Ascending aorta (tissue), 2 donors: ENCODE data around the gene TMOD4. TPM values are rescaled to one million over a fixed set of nuclear protein-coding genes. Genes with fewer than 3 reads are reported as not detected.

Experiments used
- DNase-seq, 2 donors: peaks; one replicate each; pipeline ENCODE4 v3.0.0-alpha.2; 2019; ENCODE audit warnings: low spot score in 2 of 2
- H3K27ac ChIP-seq, 2 donors: fragments of 200-600 bp; sonication (generic); one replicate each; pipeline ENCODE4 v1.5.1; 2016 to 2017; ENCODE audit warnings: mild to moderate bottlenecking in 1 of 2
- H3K27me3 ChIP-seq: fragments of 200-600 bp; sonication (generic); one replicate; pipeline ENCODE4 v1.5.1; 2017
- H3K36me3 ChIP-seq, 2 donors: fragments of 200-600 bp; sonication (generic); one replicate each; pipeline ENCODE4 v1.5.1; 2016
- H3K4me1 ChIP-seq, 2 donors: fragments of 200-600 bp; sonication (generic); one replicate each; pipeline ENCODE4 v1.5.1; 2016 to 2017; ENCODE audit warnings: mild to moderate bottlenecking in 1 of 2
- H3K4me3 ChIP-seq, 2 donors: fragments of 200-600 bp; sonication (generic); one replicate each; pipeline ENCODE4 v1.5.1; 2016 to 2017; ENCODE audit warnings: mild to moderate bottlenecking in 1 of 2
- H3K9me3 ChIP-seq, 2 donors: fragments of 200-600 bp; sonication (generic); one replicate each; pipeline ENCODE4 v1.5.1; 2016
- intact Hi-C: fragments of 100-400 bp; cut with DNase I; formaldehyde crosslinking; loops from one replicate; pipeline ENCODE4 v1.15.1; 2023
- total RNA-seq: library from RNA; depleted of rRNA; stranded (reverse); fragments of >200 nt; gene quantifications from one replicate; pipeline ENCODE4 v1.1.0, GENCODE V29; 2016
- TF ChIP-seq, protein P1 (sequence below), 3 experiments: fragments of 200-600 bp in 2 of 3; fragments of 450-650 bp in 1 of 3; sonication (generic) in 2 of 3; IDR thresholded peaks; one replicate each; pipeline ENCODE4 v1.5.1; 2016 to 2019; ENCODE audit warnings: antibody characterized with exemption in 3 of 3, mild to moderate bottlenecking in 1 of 3, moderate library complexity in 1 of 3

Gene TMOD4
- total RNA-seq, 1 donor from 2014 or later = not detected

DNA sequence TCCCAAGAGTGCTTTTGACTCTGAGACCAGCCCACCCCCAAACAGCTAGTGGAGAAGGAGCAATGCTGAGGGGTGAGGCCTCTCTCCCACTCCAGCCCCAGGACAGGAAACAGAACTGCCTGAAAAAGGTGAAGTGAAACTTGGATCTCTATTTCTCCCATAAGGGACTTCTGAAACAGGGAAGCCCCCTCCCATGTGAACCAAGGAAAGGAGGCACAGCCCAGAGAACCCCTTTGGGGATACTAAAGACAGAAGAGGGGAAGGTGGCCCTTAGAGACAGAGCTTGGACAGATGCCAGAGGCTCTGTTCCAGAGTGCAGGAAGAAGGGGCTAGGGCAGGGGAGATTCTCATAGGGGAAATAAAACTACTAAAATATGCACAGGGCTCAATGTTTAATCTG is 16.4 kb downstream of the TMOD4 start:
- peaks cover 32 to 44% of the 10 kb centered on the region in 2 donors for H3K36me3 ChIP-seq
- intact Hi-C loops = no loop called here
- no peak for DNase-seq
- H3K27me3 ChIP-seq = no peaks in the 10 kb centered on the region
- peaks cover 0 to 19% of the 10 kb centered on the region in 2 donors for H3K4me1 ChIP-seq
- TF ChIP-seq, protein P1, sequence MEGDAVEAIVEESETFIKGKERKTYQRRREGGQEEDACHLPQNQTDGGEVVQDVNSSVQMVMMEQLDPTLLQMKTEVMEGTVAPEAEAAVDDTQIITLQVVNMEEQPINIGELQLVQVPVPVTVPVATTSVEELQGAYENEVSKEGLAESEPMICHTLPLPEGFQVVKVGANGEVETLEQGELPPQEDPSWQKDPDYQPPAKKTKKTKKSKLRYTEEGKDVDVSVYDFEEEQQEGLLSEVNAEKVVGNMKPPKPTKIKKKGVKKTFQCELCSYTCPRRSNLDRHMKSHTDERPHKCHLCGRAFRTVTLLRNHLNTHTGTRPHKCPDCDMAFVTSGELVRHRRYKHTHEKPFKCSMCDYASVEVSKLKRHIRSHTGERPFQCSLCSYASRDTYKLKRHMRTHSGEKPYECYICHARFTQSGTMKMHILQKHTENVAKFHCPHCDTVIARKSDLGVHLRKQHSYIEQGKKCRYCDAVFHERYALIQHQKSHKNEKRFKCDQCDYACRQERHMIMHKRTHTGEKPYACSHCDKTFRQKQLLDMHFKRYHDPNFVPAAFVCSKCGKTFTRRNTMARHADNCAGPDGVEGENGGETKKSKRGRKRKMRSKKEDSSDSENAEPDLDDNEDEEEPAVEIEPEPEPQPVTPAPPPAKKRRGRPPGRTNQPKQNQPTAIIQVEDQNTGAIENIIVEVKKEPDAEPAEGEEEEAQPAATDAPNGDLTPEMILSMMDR (IDR thresholded peaks at IDR 0.05) = no peak
- H3K27ac ChIP-seq = peak overlapping the region; percentile 4 to 20
- H3K4me3 ChIP-seq = no peak overlapping the region
- no peaks in the 10 kb centered on the region for H3K9me3 ChIP-seq

DNA sequence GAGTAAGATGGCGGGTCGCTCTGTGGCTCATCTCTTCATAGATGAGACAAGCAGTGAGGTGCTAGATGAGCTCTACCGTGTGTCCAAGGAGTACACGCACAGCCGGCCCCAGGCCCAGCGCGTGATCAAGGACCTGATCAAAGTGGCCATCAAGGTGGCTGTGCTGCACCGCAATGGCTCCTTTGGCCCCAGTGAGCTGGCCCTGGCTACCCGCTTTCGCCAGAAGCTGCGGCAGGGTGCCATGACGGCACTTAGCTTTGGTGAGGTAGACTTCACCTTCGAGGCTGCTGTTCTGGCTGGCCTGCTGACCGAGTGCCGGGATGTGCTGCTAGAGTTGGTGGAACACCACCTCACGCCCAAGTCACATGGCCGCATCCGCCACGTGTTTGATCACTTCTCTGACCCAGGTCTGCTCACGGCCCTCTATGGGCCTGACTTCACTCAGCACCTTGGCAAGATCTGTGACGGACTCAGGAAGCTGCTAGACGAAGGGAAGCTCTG is 17.0 kb downstream of the TMOD4 start:
- DNase-seq = no peak
- H3K27ac ChIP-seq = peak overlapping the region; percentile 4 to 20
- intact Hi-C loops = no loop called here
- no peaks in the 10 kb centered on the region for H3K27me3 ChIP-seq
- peaks cover 0 to 14% of the 10 kb centered on the region in 2 donors for H3K4me1 ChIP-seq
- H3K4me3 ChIP-seq = no peak overlapping the region
- TF ChIP-seq, protein P1 (IDR thresholded peaks at IDR 0.05) = no peak
- no peaks in the 10 kb centered on the region for H3K9me3 ChIP-seq
- peaks cover 32 to 44% of the 10 kb centered on the region in 2 donors for H3K36me3 ChIP-seq

DNA sequence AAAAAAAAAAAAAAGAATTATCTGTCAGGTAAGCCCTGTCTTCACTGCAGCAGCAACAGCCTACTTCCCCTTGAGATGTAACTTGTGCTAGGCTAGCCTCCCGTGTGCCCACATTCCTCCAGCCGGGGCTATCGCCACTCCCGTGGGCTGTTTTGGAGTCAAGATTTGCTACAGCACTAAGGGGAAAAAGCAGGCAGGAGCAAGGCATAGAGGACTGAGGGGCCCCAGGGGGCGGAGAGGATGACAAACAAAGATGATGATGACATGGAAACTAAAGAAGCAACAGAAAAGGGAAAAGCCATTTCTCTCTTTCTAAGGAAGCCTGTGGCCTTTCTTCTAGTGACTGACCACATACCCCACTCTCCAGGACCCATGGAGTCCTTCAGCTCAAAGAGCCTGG is 17.5 kb downstream of the TMOD4 start:
- TF ChIP-seq, protein P1 (IDR thresholded peaks at IDR 0.05) = no peak
- Histone ChIP-seq H3K27me3 (no peaks in the 10 kb centered on the region), H3K9me3 (no peaks in the 10 kb centered on the region), H3K4me3 (peak overlapping the region in 1 of 2 donors; percentile 52), H3K36me3 (peaks cover 32 to 44% of the 10 kb centered on the region in 2 donors), H3K27ac (peak overlapping the region in 1 of 2 donors; percentile 20), H3K4me1 (peaks cover 0 to 10% of the 10 kb centered on the region in 2 donors)
- intact Hi-C loops = no loop called here
- no peak for DNase-seq

DNA sequence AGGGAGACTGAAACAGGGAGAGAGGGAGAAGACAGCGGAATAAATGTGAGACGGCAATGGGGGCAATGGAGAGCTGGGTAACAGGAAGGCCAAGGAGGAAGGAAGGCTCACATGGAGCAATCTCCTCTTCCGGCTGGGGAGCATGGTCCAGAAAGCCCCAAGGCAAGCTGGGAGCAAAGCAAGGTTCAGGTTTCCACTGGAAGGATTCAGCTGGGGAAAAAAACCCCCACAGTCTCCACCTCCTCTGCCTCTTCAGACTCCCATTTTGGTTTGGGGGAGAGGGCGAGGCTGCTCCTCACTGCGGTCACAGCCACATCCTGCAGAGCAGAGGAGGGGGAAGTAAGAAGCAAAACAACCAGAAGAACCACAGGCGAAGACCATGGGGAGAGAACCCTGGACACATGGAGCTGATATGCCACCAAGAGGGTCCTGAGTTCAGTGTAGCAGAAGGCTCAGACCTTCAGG is 18.7 kb downstream of the TMOD4 start:
- Histone ChIP-seq H3K27ac (no peak overlapping the region), H3K4me3 (peak overlapping the region in 1 of 2 donors; percentile 52), H3K36me3 (peaks cover 32 to 44% of the 10 kb centered on the region in 2 donors), H3K9me3 (no peaks in the 10 kb centered on the region), H3K27me3 (no peaks in the 10 kb centered on the region), H3K4me1 (peaks cover 0 to 8% of the 10 kb centered on the region in 2 donors)
- TF ChIP-seq, protein P1 (IDR thresholded peaks at IDR 0.05) = no peak
- no peak for DNase-seq
- intact Hi-C loops = no loop called here

DNA sequence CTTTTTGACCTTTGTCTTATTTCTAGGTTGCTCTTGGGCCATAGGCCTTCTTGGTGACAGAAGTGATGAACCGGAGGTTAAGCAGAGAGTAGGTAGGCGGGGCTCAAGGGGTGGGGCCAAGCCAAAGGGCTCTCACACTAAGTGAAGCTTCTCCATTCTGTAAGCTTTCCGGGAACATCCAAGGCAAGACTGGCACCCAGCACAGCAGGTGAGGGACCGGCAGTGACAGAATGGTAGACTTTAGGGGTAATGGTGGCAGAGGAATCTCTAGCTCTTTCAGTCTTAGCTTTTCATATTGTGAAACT is 19.3 kb downstream of the TMOD4 start, which contains the start of gene TNFAIP8L2:
TNFAIP8L2 (plus strand) TSS at position 135 of the 305 bp plus-strand sequence. CDS start 2,049 bp downstream, outside the sequence.
- peaks cover 30 to 39% of the 10 kb centered on the region in 2 donors for H3K36me3 ChIP-seq
- H3K9me3 ChIP-seq = no peaks in the 10 kb centered on the region
- peak within 1 kb of the TSS in 1 of 2 donors; percentile 52 for H3K4me3 ChIP-seq
- H3K27me3 ChIP-seq = no peaks in the 10 kb centered on the region
- DNase-seq = no peak
- intact Hi-C loops = loop anchor here (1.0 kb wide), 2 partner anchors 56 to 132 kb away; no protein-coding TSS in a partner anchor
- peaks cover 0 to 8% of the 10 kb centered on the region in 2 donors for H3K4me1 ChIP-seq
- TF ChIP-seq, protein P1 (IDR thresholded peaks at IDR 0.05) = no peak
- H3K27ac ChIP-seq = no peak within 1 kb of the TSS
